HG03159 (cell line): ENCODE data around the gene EVA1A.

Source experiments
- ATAC-seq: cut with Tn5 transposase; IDR thresholded peaks from one replicate; pipeline ENCODE4 v1.9.1; 2021; ENCODE audit warnings: mild to moderate bottlenecking, moderate library complexity; ENCODE audit not compliant: unreplicated experiment

Gene EVA1A

GRCh38 chr2:75560768-75561565 is at the start of gene EVA1A:
EVA1A (minus strand) TSS chr2:75560939; CDS start chr2:75518140, 42,799 bp downstream.
- ATAC-seq: peak; percentile 39

GRCh38 chr2:75609937-75610508 is 49.3 kb upstream of the EVA1A start:
- ATAC-seq: no peak

- no peak for ATAC-seq
Measured at GRCh38 chr2:75609334-75609689, 48.6 kb upstream of the EVA1A start.

GRCh38 chr2:75608684-75609333 is 48.1 kb upstream of the EVA1A start:
- ATAC-seq: peak; percentile 82

GRCh38 chr2:75607988-75608683 is 47.4 kb upstream of the EVA1A start:
- ATAC-seq: no peak

GRCh38 chr2:75607400-75607798 is 46.7 kb upstream of the EVA1A start:
- no peak for ATAC-seq

GRCh38 chr2:75606761-75607399 is 46.1 kb upstream of the EVA1A start:
- no peak for ATAC-seq

- no peak for ATAC-seq
Measured at GRCh38 chr2:75605770-75606529, 45.2 kb upstream of the EVA1A start.

GRCh38 chr2:75604484-75604883 is 43.7 kb upstream of the EVA1A start:
- ATAC-seq: no peak

GRCh38 chr2:75603477-75603876 is 42.7 kb upstream of the EVA1A start:
- no peak for ATAC-seq

GRCh38 chr2:75602724-75603342 is 42.1 kb upstream of the EVA1A start:
- ATAC-seq: no peak

GRCh38 chr2:75600461-75601011 is 39.8 kb upstream of the EVA1A start:
- ATAC-seq: no peak

GRCh38 chr2:75598589-75599155 is 37.9 kb upstream of the EVA1A start:
- ATAC-seq: no peak

- no peak for ATAC-seq
Measured at GRCh38 chr2:75597949-75598348, 37.2 kb upstream of the EVA1A start.

GRCh38 chr2:75596784-75597183 is 36.0 kb upstream of the EVA1A start:
- no peak for ATAC-seq

- ATAC-seq: no peak
Measured at GRCh38 chr2:75595541-75596395, 35.0 kb upstream of the EVA1A start.

- no peak for ATAC-seq
Measured at GRCh38 chr2:75594596-75594995, 33.9 kb upstream of the EVA1A start.

- no peak for ATAC-seq
Measured at GRCh38 chr2:75592888-75593287, 32.1 kb upstream of the EVA1A start.
